Esophagus muscularis mucosa (tissue), 4 donors: ENCODE measurements around the gene UST. TPM values are rescaled to one million over a fixed set of nuclear protein-coding genes. Genes with fewer than 3 reads are reported as not detected.

ENCODE experiments used
- DNase-seq: peaks from one replicate; pipeline ENCODE4 v3.0.0-alpha.2; 2017; ENCODE audit errors: extremely low spot score
- H3K27ac ChIP-seq, 4 donors: fragments of 200-600 bp; sonication (generic); replicated peaks in 1 of 4; 1 replicate in 3 of 4; 2 replicates in 1 of 4; pipeline ENCODE4 v1.5.1; 2016 to 2019; ENCODE audit warnings: mild to moderate bottlenecking in 1 of 4
- H3K27me3 ChIP-seq, 4 donors: fragments of 200-600 bp; sonication (generic); one replicate each; pipeline versions ENCODE4 v1.5.1 to v1.6.0; 2016 to 2019
- H3K36me3 ChIP-seq, 4 donors: fragments of 200-600 bp; sonication (generic); one replicate each; pipeline ENCODE4 v1.5.1; 2016 to 2019
- H3K4me1 ChIP-seq, 4 donors: fragments of 200-600 bp; sonication (generic); one replicate each; pipeline ENCODE4 v1.5.1; 2016 to 2019
- H3K4me3 ChIP-seq, 4 donors: fragments of 200-600 bp; sonication (generic); 1 replicate in 2 of 4; 2 replicates in 2 of 4; pipeline ENCODE4 v1.5.1; 2016 to 2019; ENCODE audit warnings: mild to moderate bottlenecking in 4 of 4, moderate library complexity in 1 of 4
- H3K9me3 ChIP-seq, 4 donors: fragments of 200-600 bp; sonication (generic); 1 replicate in 3 of 4; 2 replicates in 1 of 4; pipeline ENCODE4 v1.5.1; 2016 to 2019
- EP300 ChIP-seq: sonication (generic); formaldehyde crosslinking; IDR thresholded peaks from one replicate; pipeline ENCODE4 v1.6.1; 2017; ENCODE audit warnings: antibody characterized with exemption
- POLR2A ChIP-seq: fragments of 450-650 bp; IDR thresholded peaks from one replicate; pipeline ENCODE4 v1.6.1; 2017; ENCODE audit warnings: antibody characterized with exemption, moderate library complexity, mild to moderate bottlenecking, low read depth
- POLR2AphosphoS5 ChIP-seq, 2 donors: sonication (generic); formaldehyde crosslinking; IDR thresholded peaks; one replicate each; pipeline ENCODE4 v1.6.1; 2017; ENCODE audit warnings: antibody characterized with exemption in 2 of 2
- WGBS: methylation state at CpG from one replicate; pipeline ENCODE4 v1.1.5; 2018; 5-methylcytosine and 5-hydroxymethylcytosine counted together
- intact Hi-C: fragments of 100-400 bp; cut with DNase I; formaldehyde crosslinking; loops from one replicate; pipeline ENCODE4 v1.15.1; 2023
- total RNA-seq, 4 donors: library from RNA; depleted of rRNA; stranded (reverse); fragments of >200 nt; gene quantifications; one replicate each; pipeline versions ENCODE4 v1.1.0 to v1.2.1, GENCODE V29; 2016
- TF ChIP-seq, protein P1 (sequence below), 3 experiments: fragments of 200-600 bp in 2 of 3; fragments of 450-650 bp in 1 of 3; sonication (generic) in 2 of 3; IDR thresholded peaks; one replicate each; pipeline ENCODE4 v1.5.1; 2017 to 2019; ENCODE audit warnings: antibody characterized with exemption in 3 of 3, mild to moderate bottlenecking in 2 of 3, moderate library complexity in 1 of 3

Gene UST
- total RNA-seq, 4 donors from 2014 or later: 29.1 to 46.3 (median 32.4) TPM

DNA sequence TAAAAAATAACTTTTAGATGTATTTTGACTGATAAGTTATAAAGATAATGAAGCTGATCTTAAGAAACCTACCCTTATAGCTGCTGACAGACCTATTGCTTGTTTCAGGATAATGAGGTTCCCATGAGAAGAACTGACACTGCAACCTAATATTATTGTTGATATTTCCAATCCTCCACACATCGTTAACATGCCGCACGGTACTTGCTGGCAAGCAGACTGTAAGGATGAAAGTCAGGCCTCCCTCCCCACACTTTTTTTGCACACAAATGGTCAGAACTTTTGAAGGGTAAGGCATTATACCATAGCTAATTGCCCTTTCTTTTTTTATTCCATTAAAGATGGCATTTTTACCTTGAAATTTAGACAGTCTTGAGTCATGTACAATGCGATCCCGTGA is 210.9 kb downstream of the UST start:
- no peaks in the 10 kb centered on the region for H3K4me1 ChIP-seq
- DNase-seq: no peak
- H3K27ac ChIP-seq: no peak overlapping the region
- no peak overlapping the region for H3K4me3 ChIP-seq
- 78% methylated on average over 5 of the region's 5 CpGs for WGBS
- no peaks in the 10 kb centered on the region for H3K36me3 ChIP-seq
- no peak for TF ChIP-seq EP300
- no peaks in the 10 kb centered on the region for H3K9me3 ChIP-seq
- intact Hi-C loops: no loop called here
- H3K27me3 ChIP-seq: no peaks in the 10 kb centered on the region

DNA sequence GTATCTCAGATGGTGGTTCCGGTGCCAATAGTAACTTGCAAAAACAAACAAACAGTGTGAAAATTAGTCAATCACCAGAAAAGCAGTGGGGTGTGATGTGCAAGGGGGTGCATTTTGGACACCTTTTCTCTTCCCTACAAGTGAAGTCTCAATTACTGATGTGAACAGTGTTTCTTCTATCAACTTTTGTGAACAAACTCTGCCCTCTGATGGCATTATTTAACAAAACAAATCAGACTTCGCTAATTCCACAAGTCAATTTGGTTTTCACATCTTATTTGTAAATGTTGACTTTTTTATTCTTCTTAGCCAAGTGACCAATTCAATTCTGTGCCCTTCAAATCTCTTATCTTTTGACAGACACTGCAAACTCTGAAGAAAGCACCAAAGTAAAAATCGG is 212.2 kb downstream of the UST start:
- TF ChIP-seq EP300: no peak
- no peak for TF ChIP-seq POLR2AphosphoS5 (IDR thresholded peaks at IDR 0.05)
- no peak for TF ChIP-seq POLR2A
- TF ChIP-seq, protein P1, sequence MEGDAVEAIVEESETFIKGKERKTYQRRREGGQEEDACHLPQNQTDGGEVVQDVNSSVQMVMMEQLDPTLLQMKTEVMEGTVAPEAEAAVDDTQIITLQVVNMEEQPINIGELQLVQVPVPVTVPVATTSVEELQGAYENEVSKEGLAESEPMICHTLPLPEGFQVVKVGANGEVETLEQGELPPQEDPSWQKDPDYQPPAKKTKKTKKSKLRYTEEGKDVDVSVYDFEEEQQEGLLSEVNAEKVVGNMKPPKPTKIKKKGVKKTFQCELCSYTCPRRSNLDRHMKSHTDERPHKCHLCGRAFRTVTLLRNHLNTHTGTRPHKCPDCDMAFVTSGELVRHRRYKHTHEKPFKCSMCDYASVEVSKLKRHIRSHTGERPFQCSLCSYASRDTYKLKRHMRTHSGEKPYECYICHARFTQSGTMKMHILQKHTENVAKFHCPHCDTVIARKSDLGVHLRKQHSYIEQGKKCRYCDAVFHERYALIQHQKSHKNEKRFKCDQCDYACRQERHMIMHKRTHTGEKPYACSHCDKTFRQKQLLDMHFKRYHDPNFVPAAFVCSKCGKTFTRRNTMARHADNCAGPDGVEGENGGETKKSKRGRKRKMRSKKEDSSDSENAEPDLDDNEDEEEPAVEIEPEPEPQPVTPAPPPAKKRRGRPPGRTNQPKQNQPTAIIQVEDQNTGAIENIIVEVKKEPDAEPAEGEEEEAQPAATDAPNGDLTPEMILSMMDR (IDR thresholded peaks at IDR 0.05): no peak
- DNase-seq: no peak
- Histone ChIP-seq H3K36me3 (no peaks in the 10 kb centered on the region), H3K27ac (no peak overlapping the region), H3K27me3 (no peaks in the 10 kb centered on the region), H3K4me1 (no peaks in the 10 kb centered on the region), H3K4me3 (no peak overlapping the region), H3K9me3 (no peaks in the 10 kb centered on the region)
- 82% methylated on average over 3 of the region's 3 CpGs for WGBS
- intact Hi-C loops: no loop called here

GRCh38 chr6:148959501-148959900 is 212.7 kb downstream of the UST start:
- Histone ChIP-seq H3K4me3 (no peak overlapping the region), H3K9me3 (no peaks in the 10 kb centered on the region), H3K4me1 (no peaks in the 10 kb centered on the region), H3K27me3 (no peaks in the 10 kb centered on the region), H3K36me3 (peaks cover 0 to 3% (median 0%) of the 10 kb centered on the region in 4 donors), H3K27ac (no peak overlapping the region)
- intact Hi-C loops: no loop called here
- no peak for DNase-seq
- 75% methylated on average over 4 of the region's 4 CpGs for WGBS
- TF ChIP-seq EP300: no peak
- TF ChIP-seq, protein P1 (IDR thresholded peaks at IDR 0.05): no peak
- no peak for TF ChIP-seq POLR2A
- TF ChIP-seq POLR2AphosphoS5 (IDR thresholded peaks at IDR 0.05): no peak

- 83% methylated on average over 7 of the region's 7 CpGs for WGBS
- Histone ChIP-seq H3K27me3 (no peaks in the 10 kb centered on the region), H3K27ac (no peak overlapping the region), H3K4me1 (peaks cover 0 to 15% (median 10%) of the 10 kb centered on the region in 4 donors), H3K9me3 (no peaks in the 10 kb centered on the region), H3K36me3 (peaks cover 0 to 8% (median 3%) of the 10 kb centered on the region in 4 donors), H3K4me3 (no peak overlapping the region)
- intact Hi-C loops: no loop called here
- TF ChIP-seq POLR2A: no peak
- TF ChIP-seq, protein P1 (IDR thresholded peaks at IDR 0.05): no peak
- TF ChIP-seq EP300: no peak
- TF ChIP-seq POLR2AphosphoS5 (IDR thresholded peaks at IDR 0.05): no peak
- DNase-seq: no peak
Observed at GRCh38 chr6:148962854-148963515, 216.2 kb downstream of the UST start.

DNA sequence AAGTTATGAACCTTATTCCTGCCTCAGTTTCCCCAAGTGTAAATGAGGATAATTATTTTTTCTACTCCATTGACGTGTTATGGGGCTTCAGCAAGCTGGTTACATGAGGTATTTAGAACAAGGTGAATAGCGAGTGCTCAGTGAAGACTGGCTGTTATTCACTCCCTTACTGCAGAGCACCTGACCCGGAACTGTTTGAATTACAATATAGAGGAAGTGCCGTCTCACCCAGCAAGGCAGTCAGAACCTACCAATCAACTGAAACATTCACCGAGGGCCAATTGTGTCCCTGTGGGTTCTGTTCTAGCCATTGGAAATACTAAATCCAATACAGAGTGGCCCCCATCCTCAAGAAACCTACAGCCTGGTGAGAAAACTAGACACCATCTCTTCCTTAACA is 216.9 kb downstream of the UST start:
- DNase-seq: no peak
- H3K27me3 ChIP-seq: no peaks in the 10 kb centered on the region
- H3K36me3 ChIP-seq: peaks cover 0 to 8% (median 3%) of the 10 kb centered on the region in 4 donors
- H3K4me1 ChIP-seq: peaks cover 2 to 22% (median 18%) of the 10 kb centered on the region in 4 donors
- H3K9me3 ChIP-seq: no peaks in the 10 kb centered on the region
- WGBS: 93% methylated on average over 5 of the region's 5 CpGs
- no peak overlapping the region for H3K27ac ChIP-seq
- intact Hi-C loops: no loop called here
- no peak for TF ChIP-seq POLR2AphosphoS5 (IDR thresholded peaks at IDR 0.05)
- TF ChIP-seq, protein P1 (IDR thresholded peaks at IDR 0.05): no peak
- TF ChIP-seq EP300: no peak
- TF ChIP-seq POLR2A: no peak
- no peak overlapping the region for H3K4me3 ChIP-seq
